Activated CD8-positive, alpha-beta T cell treated with anti-CD3 and anti-CD28 coated beads, Interleukin-2, amount 10 ng/mL, durations not matched to agents 7 days and 5 days (primary cell): ENCODE measurements around the gene SLC22A7. TPM values are rescaled to one million over a fixed set of nuclear protein-coding genes. Genes with fewer than 3 reads are reported as not detected.

Experiments used
- ATAC-seq: fragments of 150-1000 bp; cut with Tn5 transposase; one replicate; pipeline ENCODE4 v1.10.0; 2021; ENCODE audit warnings: moderate library complexity
- CTCF ChIA-PET: fragments of 350-600 bp; sonication (Branson Sonifier 250); formaldehyde crosslinking; loops from one replicate; lab custom pipeline; 2021; ENCODE audit warnings: antibody characterized with exemption; lab: Charles Lee
- POLR2A ChIA-PET: fragments of 350-600 bp; sonication (Branson Sonifier 250); formaldehyde crosslinking; loops from one replicate; lab custom pipeline; 2021; ENCODE audit warnings: antibody characterized with exemption; lab: Charles Lee
- DNase-seq: peaks from one replicate; pipeline ENCODE4 v3.0.0-alpha.2; 2020
- H3K27ac Mint-ChIP-seq: one replicate; pipeline ENCODE4 v1.8.0; 2021; ENCODE audit warnings: mild to moderate bottlenecking, mixed read lengths
- H3K27me3 Mint-ChIP-seq: one replicate; pipeline ENCODE4 v1.8.0; 2021; ENCODE audit warnings: low read depth, mixed read lengths
- H3K36me3 Mint-ChIP-seq: one replicate; pipeline ENCODE4 v1.8.0; 2021; ENCODE audit warnings: low read depth, mixed read lengths
- H3K4me1 Mint-ChIP-seq: one replicate; pipeline ENCODE4 v1.8.0; 2021; ENCODE audit warnings: low read depth, mixed read lengths
- H3K4me3 Mint-ChIP-seq: one replicate; pipeline ENCODE4 v1.8.0; 2021; ENCODE audit warnings: mild to moderate bottlenecking, mixed read lengths
- H3K9me3 Mint-ChIP-seq: one replicate; pipeline ENCODE4 v1.8.0; 2022; ENCODE audit warnings: mixed read lengths; ENCODE audit not compliant: insufficient read depth
- total RNA-seq, 2 experiments: library from RNA; stranded (reverse); gene quantifications; one replicate each; pipeline ENCODE4 v1.2.3, GENCODE V29; 2021

Gene SLC22A7
- total RNA-seq, 2 experiments from 2014 or later: not detected

DNA sequence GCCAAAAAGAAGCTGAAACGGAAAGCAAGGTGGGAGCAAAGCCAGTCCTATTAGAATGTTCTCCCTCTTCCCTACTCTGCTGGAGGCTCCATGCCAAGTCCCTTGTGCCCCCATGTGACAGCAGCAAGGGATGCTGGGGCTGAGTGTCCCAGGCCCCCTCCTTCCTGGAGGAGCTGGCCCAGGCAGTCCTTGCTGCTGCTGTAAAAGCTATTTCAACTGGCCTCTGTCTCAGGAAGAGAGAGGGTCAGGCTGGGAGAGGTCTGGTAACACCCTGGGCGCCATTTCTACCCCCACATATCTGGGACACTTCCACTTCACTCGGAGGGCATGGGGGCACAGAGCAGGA, 29.7 kb upstream of the SLC22A7 start:
- peaks cover 6% of the 10 kb centered on the region for H3K4me1 Mint-ChIP-seq
- H3K27me3 Mint-ChIP-seq: peaks cover 54% of the 10 kb centered on the region
- no peaks in the 10 kb centered on the region for H3K9me3 Mint-ChIP-seq
- no peak overlapping the region for H3K4me3 Mint-ChIP-seq
- no peak for ATAC-seq
- H3K36me3 Mint-ChIP-seq: no peaks in the 10 kb centered on the region
- ChIA-PET POLR2A (no interaction called here), CTCF (interaction anchor here (0.5 to 1.5 kb wide), 3 partner anchors 38 to 237 kb away, joined by 3 to 7 read pairs (median 4); partner anchors contain the start of gene DLK2)
- no peak overlapping the region for H3K27ac Mint-ChIP-seq
- no peak for DNase-seq

GRCh38 chr6:43268782-43269272, 29.2 kb upstream of the SLC22A7 start:
- Mint-ChIP-seq H3K4me1 (peaks cover 6% of the 10 kb centered on the region), H3K27me3 (peaks cover 55% of the 10 kb centered on the region), H3K36me3 (no peaks in the 10 kb centered on the region), H3K9me3 (no peaks in the 10 kb centered on the region), H3K4me3 (peak overlapping the region; percentile 22), H3K27ac (no peak overlapping the region)
- ChIA-PET POLR2A (no interaction called here), CTCF (interaction anchor here (0.8 to 1.5 kb wide), 3 partner anchors 38 to 237 kb away, joined by 4 to 7 read pairs (median 6); no protein-coding TSS in a partner anchor)
- no peak for DNase-seq
- ATAC-seq: no peak

DNA sequence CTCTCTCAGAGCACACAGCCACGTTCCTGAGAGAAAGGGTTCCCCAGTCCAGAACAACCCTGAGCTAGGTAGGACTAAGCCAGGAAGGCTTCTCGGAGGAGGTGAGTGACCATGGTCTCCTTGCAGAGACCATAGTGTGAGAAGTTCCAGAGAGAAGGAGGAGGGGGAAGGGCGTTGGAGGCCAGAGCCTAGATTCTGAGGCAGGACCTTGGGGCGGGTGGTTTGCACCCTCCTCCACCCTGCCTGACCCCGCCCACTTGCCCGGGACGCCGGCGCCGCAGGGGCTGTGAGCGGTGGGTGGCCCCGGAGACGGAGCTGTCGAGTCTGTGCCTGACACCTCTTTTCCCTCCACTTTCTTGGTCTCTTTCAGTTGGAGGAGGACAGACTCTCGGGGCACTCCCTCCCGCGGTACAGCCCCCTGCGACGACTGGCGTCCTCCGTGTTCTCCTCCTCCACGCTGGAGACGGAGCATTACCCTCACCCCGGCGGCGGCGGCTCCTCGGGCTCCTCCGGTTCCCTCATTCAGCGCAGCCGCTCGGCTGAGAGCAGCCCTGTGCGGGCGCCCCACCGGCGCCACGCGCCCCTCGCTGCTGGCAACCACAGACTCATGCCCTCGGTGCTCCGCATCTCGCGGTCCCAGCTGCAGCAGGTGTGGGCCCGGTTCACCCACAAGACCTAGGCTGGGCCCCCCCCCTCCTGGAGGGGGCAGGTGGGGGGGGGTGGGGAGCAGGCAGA, 28.6 kb upstream of the SLC22A7 start:
- peaks cover 11% of the 10 kb centered on the region for H3K4me1 Mint-ChIP-seq
- H3K27ac Mint-ChIP-seq: no peak overlapping the region
- ATAC-seq (peak; percentile 73), DNase-seq (peak; percentile 30)
- peak overlapping the region; percentile 35 for H3K4me3 Mint-ChIP-seq
- CTCF ChIA-PET: interaction anchor here (0.8 to 1.3 kb wide), 2 partner anchors 39 to 129 kb away, joined by 4 to 6 read pairs; no protein-coding TSS in a partner anchor
- peaks cover 62% of the 10 kb centered on the region for H3K27me3 Mint-ChIP-seq
- H3K9me3 Mint-ChIP-seq: no peaks in the 10 kb centered on the region
- no peaks in the 10 kb centered on the region for H3K36me3 Mint-ChIP-seq
- POLR2A ChIA-PET: no interaction called here

DNA sequence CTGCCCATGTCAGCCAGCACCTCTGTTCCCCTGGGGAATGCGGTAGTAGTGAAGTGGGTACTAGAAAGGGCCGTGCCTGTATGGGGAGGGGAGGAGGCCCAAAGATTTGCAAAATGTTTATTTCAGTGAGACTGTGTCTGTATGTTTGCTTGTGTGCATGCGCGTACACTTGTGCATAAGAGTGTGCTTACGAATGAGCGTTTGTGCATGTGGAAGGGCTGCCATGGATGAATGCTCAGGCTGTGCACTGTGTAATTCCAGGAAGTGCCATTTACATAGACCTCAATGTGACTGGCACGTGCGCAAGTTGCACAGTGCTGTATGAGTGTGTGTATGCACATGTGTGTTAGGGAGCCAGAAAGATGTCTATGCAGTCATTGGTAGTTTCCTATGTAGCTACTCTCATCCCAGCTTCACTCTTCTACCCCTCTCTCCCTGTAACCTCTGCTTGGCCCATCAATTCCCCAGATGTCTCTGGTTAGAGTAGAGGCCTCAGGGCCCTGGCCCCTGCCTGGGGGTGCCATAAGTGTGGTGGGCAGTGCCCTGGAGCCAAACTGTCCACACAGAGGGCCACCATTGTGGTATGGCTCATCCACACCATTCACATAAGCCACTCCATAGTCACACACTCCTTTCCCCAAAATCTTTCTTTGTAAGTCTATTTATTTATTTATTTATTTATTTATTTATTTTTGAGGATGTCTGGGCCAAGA, 26.8 kb upstream of the SLC22A7 start:
- ATAC-seq (no peak), DNase-seq (no peak)
- Mint-ChIP-seq H3K36me3 (no peaks in the 10 kb centered on the region), H3K27me3 (peaks cover 73% of the 10 kb centered on the region), H3K4me3 (no peak overlapping the region), H3K9me3 (no peaks in the 10 kb centered on the region), H3K27ac (no peak overlapping the region), H3K4me1 (peaks cover 15% of the 10 kb centered on the region)
- ChIA-PET CTCF (no interaction called here), POLR2A (no interaction called here)

GRCh38 chr6:43271944-43272343, 26.1 kb upstream of the SLC22A7 start:
- peaks cover 75% of the 10 kb centered on the region for H3K27me3 Mint-ChIP-seq
- no peak for DNase-seq
- CTCF ChIA-PET: interaction anchor here (1.4 kb wide), 1 partner anchor 9 kb away, joined by 9 read pairs; no protein-coding TSS in a partner anchor
- ATAC-seq: no peak
- POLR2A ChIA-PET: no interaction called here
- no peaks in the 10 kb centered on the region for H3K36me3 Mint-ChIP-seq
- H3K9me3 Mint-ChIP-seq: no peaks in the 10 kb centered on the region
- H3K4me3 Mint-ChIP-seq: no peak overlapping the region
- H3K4me1 Mint-ChIP-seq: peaks cover 18% of the 10 kb centered on the region
- no peak overlapping the region for H3K27ac Mint-ChIP-seq

GRCh38 chr6:43273707-43274106, 24.4 kb upstream of the SLC22A7 start:
- H3K27me3 Mint-ChIP-seq: peaks cover 71% of the 10 kb centered on the region
- CTCF ChIA-PET: interaction anchor here (1.3 kb wide), 1 partner anchor 124 kb away, joined by 4 read pairs; no protein-coding TSS in a partner anchor

DNA sequence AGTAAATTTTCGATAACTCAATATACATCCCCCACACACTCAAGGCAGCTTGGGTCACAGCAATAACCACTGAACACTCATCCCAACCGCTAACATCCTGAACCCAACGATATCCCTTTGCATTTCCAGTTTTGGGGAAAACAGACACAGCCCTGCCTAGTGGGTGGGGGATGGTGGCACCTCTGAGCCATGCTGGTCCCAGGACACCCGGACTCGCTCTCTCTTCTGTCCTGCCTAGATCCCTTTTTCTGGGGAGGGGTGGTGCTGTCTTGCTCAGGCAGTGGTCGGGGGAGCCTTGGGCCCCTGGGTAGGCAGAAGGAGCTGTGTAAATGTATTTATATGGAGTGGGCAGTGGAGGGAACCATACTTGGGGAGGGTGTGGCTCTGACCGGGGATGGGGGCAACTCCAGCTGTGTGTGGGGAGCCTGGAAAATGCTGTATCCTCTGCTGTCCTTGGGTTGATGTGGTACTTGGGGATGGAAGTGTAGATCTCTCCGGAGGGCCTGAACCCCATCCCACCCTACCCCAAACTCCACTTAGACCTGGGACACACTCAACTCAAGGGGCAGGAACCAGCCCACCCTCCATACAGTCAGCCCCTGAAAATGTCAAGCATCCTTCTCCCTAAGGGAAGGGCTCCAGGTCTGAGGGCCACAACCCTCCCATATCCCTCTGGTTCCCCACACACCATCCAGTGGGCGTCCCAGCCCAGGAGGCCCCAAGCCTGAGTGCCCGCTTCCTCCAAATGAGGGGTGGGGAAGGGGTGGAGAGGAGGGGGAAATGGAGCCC, 23.7 kb upstream of the SLC22A7 start:
- ATAC-seq (no peak), DNase-seq (no peak)
- Mint-ChIP-seq H3K4me3 (peak overlapping the region; percentile 45), H3K27me3 (peaks cover 69% of the 10 kb centered on the region), H3K36me3 (no peaks in the 10 kb centered on the region), H3K4me1 (peaks cover 19% of the 10 kb centered on the region), H3K9me3 (no peaks in the 10 kb centered on the region), H3K27ac (no peak overlapping the region)
- ChIA-PET POLR2A (no interaction called here), CTCF (no interaction called here)

More at GRCh38 chr6:43273707-43274106, 24.4 kb upstream of the SLC22A7 start:
- ATAC-seq: no peak
- H3K36me3 Mint-ChIP-seq: no peaks in the 10 kb centered on the region
- no peak overlapping the region for H3K27ac Mint-ChIP-seq
- no peak overlapping the region for H3K4me3 Mint-ChIP-seq
- no peaks in the 10 kb centered on the region for H3K9me3 Mint-ChIP-seq
- POLR2A ChIA-PET: no interaction called here
- H3K4me1 Mint-ChIP-seq: peaks cover 24% of the 10 kb centered on the region
- no peak for DNase-seq

DNA sequence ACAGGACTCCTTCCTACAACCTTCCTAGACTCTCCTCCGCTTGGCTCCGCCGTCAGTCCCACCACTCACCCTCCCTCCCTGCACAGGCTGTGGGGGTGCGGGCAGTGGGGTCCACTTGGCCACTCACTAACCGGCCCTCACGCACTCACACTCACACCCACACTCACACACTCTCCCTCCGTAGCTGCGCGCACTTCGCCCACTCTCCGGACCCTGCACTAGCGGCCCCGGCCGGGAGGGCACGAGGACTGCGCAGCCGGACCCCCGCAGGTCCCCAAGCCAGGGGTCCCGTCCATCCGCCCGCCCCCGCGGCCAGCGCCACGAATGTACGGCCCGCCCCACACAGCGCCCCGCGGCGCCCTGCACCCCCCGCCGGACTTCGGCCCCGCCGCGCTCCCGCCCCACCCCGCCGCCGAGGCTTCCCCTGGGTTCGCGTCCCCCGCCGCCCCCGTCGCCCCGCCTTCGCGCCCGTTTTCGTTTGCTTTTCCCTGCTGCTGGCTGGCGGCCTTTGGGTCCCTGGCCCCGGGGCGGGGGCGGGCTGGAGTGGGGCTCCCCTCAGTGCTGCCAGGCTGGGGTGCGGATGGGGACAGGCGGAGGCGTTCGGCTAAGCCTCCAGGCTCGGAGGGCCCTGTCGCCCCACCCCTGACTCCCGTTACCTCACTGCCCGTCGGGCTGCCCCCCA, 23.0 kb upstream of the SLC22A7 start:
- DNase-seq: peak; percentile 33
- H3K27ac Mint-ChIP-seq: no peak overlapping the region
- ChIA-PET POLR2A (no interaction called here), CTCF (no interaction called here)
- peaks cover 68% of the 10 kb centered on the region for H3K27me3 Mint-ChIP-seq
- no peaks in the 10 kb centered on the region for H3K9me3 Mint-ChIP-seq
- peaks cover 18% of the 10 kb centered on the region for H3K4me1 Mint-ChIP-seq
- no peaks in the 10 kb centered on the region for H3K36me3 Mint-ChIP-seq
- peak; percentile 40 for ATAC-seq
- H3K4me3 Mint-ChIP-seq: peak overlapping the region; percentile 64

DNA sequence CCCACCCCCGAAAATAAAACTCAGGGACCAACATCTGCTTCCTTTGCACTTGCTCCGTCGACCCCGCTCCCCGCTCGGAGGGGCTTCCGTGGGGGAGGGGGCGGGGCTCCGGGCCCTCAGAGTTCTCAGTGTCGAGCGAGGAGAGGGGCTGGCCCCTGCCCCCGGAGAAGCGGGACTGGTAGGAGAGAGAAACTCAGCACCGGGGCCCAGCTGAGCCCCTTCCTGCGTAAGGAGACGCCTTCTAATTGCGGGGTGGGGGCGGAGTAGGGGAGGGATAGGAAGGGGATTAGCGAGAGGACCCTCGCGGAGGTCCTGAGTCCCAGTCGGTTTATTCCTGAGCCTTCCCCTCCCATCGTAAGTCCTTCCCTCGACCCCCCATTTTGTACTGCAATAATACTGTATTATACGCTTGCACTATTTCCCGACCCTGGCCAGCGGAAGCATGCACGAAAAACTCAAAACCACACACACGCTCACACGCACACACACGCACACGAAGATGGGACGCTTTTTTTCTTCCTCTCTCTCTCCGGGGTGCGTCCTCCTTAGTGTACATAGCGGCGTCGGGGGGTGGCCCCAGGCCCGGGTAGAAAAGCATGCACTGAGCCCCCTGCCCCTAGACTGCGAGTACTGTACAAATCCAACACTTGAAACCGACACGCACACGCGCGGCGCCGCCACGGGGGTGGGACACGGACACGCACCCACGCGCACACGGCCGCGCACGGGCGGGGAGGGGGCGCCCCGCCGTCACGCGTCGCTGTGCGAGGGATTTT, 22.1 kb upstream of the SLC22A7 start:
- H3K4me1 Mint-ChIP-seq: peaks cover 18% of the 10 kb centered on the region
- H3K36me3 Mint-ChIP-seq: no peaks in the 10 kb centered on the region
- peaks cover 70% of the 10 kb centered on the region for H3K27me3 Mint-ChIP-seq
- ChIA-PET POLR2A (no interaction called here), CTCF (no interaction called here)
- peak; percentile 54 for ATAC-seq
- peak overlapping the region; percentile 64 for H3K4me3 Mint-ChIP-seq
- H3K27ac Mint-ChIP-seq: peak overlapping the region; percentile 58
- peak; percentile 68 for DNase-seq
- H3K9me3 Mint-ChIP-seq: no peaks in the 10 kb centered on the region

- DNase-seq: no peak
- ATAC-seq: no peak
- CTCF ChIA-PET: interaction anchor here (0.7 kb wide), 1 partner anchor 47 kb away, joined by 4 read pairs; the partner anchor contains the start of gene DNPH1
- no peak overlapping the region for H3K27ac Mint-ChIP-seq
- H3K36me3 Mint-ChIP-seq: no peaks in the 10 kb centered on the region
- peaks cover 73% of the 10 kb centered on the region for H3K27me3 Mint-ChIP-seq
- H3K4me1 Mint-ChIP-seq: peaks cover 18% of the 10 kb centered on the region
- H3K4me3 Mint-ChIP-seq: no peak overlapping the region
- no peaks in the 10 kb centered on the region for H3K9me3 Mint-ChIP-seq
- POLR2A ChIA-PET: no interaction called here
These were observed 21.3 kb upstream of the SLC22A7 start for GRCh38 chr6:43276577-43277305.
